LNCaP clone FGC (cell line): ENCODE data around the gene RPL22L1.

Experiments used
- DNase-seq: peaks from one replicate; pipeline ENCODE4 v3.0.0-alpha.2; 2011; ENCODE audit warnings: low read depth
- H3K4me3 ChIP-seq: 2 replicates; pipeline ENCODE4 v1.5.1; 2011; ENCODE audit warnings: mild to moderate bottlenecking, low read depth, low read length, control low read depth
- TF ChIP-seq, protein P1 (sequence below): IDR thresholded peaks from 2 replicates; pipeline ENCODE4 v1.5.1; 2012; ENCODE audit warnings: mild to moderate bottlenecking; ENCODE audit not compliant: control insufficient read depth, insufficient read depth; ENCODE audit errors: extremely low read depth

The RPL22L1 gene

GRCh38 chr3:170844377-170844776 lies 25.6 kb downstream of the RPL22L1 start:
- TF ChIP-seq, protein P1, sequence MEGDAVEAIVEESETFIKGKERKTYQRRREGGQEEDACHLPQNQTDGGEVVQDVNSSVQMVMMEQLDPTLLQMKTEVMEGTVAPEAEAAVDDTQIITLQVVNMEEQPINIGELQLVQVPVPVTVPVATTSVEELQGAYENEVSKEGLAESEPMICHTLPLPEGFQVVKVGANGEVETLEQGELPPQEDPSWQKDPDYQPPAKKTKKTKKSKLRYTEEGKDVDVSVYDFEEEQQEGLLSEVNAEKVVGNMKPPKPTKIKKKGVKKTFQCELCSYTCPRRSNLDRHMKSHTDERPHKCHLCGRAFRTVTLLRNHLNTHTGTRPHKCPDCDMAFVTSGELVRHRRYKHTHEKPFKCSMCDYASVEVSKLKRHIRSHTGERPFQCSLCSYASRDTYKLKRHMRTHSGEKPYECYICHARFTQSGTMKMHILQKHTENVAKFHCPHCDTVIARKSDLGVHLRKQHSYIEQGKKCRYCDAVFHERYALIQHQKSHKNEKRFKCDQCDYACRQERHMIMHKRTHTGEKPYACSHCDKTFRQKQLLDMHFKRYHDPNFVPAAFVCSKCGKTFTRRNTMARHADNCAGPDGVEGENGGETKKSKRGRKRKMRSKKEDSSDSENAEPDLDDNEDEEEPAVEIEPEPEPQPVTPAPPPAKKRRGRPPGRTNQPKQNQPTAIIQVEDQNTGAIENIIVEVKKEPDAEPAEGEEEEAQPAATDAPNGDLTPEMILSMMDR = no peak
- DNase-seq = no peak
- H3K4me3 ChIP-seq = no peak overlapping the region

- TF ChIP-seq, protein P1 = no peak
- H3K4me3 ChIP-seq = no peak overlapping the region
- no peak for DNase-seq
Observed at GRCh38 chr3:170840291-170840859, 29.6 kb downstream of the RPL22L1 start.

GRCh38 chr3:170839518-170840100 lies 30.4 kb downstream of the RPL22L1 start:
- H3K4me3 ChIP-seq = no peak overlapping the region
- no peak for DNase-seq
- TF ChIP-seq, protein P1 = no peak

DNA sequence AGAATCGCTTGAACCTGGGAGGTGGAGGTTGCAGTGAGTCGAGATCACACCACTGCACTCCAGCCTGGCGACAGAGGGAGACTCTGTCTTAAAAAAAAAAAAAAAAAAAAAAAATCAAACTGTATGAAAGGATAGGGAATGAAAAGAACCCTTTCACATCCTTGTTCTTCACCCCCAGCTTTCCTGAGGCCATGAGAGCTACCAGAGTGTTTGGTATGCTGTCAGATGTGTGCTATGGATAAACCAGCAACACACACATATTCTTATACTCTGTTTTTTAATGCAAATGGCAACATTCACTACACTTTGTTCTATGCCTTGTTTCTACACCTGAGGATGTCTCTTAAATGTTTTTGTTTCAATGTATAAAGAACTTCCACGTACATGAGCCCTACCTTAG lies 33.5 kb downstream of the RPL22L1 start:
- TF ChIP-seq, protein P1 = no peak
- H3K4me3 ChIP-seq = no peak overlapping the region
- DNase-seq = no peak

DNA sequence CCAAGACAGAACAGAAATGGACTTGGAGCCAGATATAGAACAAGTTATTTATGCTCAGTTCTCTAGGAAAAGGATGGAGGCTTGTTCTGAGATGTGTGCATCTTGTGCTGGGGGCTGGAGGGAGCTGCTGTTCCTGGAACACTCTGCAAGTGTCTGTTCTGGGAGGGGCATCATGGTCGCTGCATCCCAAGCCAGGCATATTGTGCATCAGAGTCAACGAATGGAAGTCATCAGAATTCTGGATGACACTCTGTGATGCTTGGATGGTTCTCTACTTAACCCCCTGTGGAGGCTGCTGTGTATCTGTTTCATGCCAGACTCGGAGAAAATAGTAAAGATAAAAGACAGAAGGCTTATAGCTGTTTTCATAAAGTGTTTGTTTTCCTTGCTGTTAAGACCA lies 34.7 kb downstream of the RPL22L1 start:
- DNase-seq = no peak
- H3K4me3 ChIP-seq = no peak overlapping the region
- TF ChIP-seq, protein P1 = no peak

GRCh38 chr3:170830580-170830979 lies 39.4 kb downstream of the RPL22L1 start:
- no peak overlapping the region for H3K4me3 ChIP-seq
- no peak for DNase-seq
- TF ChIP-seq, protein P1 = no peak

GRCh38 chr3:170829546-170830272 lies 40.3 kb downstream of the RPL22L1 start:
- TF ChIP-seq, protein P1 = no peak
- no peak overlapping the region for H3K4me3 ChIP-seq
- DNase-seq = no peak
